Eye (tissue), 1 donor: ENCODE results near the gene UXS1.

Source experiments
- DNase-seq: peaks from one replicate; pipeline ENCODE4 v3.0.0-alpha.2; 2015

UXS1 gene

GRCh38 chr2:106073678-106074406 lies 120.3 kb downstream of the UXS1 start:
- DNase-seq = no peak

- DNase-seq = no peak
These were observed 123.9 kb downstream of the UXS1 start for GRCh38 chr2:106070181-106070580.

- peak; percentile 67 for DNase-seq
These were observed 125.7 kb downstream of the UXS1 start for GRCh38 chr2:106068451-106068850.

GRCh38 chr2:106065983-106066820 lies 127.9 kb downstream of the UXS1 start:
- DNase-seq = peak; percentile 80

- DNase-seq = peak; percentile 61
These were observed 128.7 kb downstream of the UXS1 start for GRCh38 chr2:106065268-106065982.

GRCh38 chr2:106063181-106063580 lies 130.9 kb downstream of the UXS1 start:
- DNase-seq = no peak

GRCh38 chr2:106062627-106063026 lies 131.5 kb downstream of the UXS1 start:
- peak; percentile 55 for DNase-seq

- no peak for DNase-seq
These were observed 132.3 kb downstream of the UXS1 start for GRCh38 chr2:106061611-106062349.

GRCh38 chr2:106059416-106060065 lies 134.6 kb downstream of the UXS1 start:
- DNase-seq = no peak

- no peak for DNase-seq
These were observed 135.5 kb downstream of the UXS1 start for GRCh38 chr2:106058469-106059137.

- no peak for DNase-seq
These were observed 136.9 kb downstream of the UXS1 start for GRCh38 chr2:106057206-106057605.

- DNase-seq = no peak
These were observed 139.0 kb downstream of the UXS1 start for GRCh38 chr2:106054880-106055655.

GRCh38 chr2:106054321-106054720 lies 139.8 kb downstream of the UXS1 start:
- no peak for DNase-seq

- DNase-seq = no peak
These were observed 140.5 kb downstream of the UXS1 start for GRCh38 chr2:106053581-106053980.

- DNase-seq = no peak
These were observed 141.0 kb downstream of the UXS1 start for GRCh38 chr2:106053116-106053515.

GRCh38 chr2:106044859-106045258 lies 149.2 kb downstream of the UXS1 start:
- no peak for DNase-seq

GRCh38 chr2:106044021-106044420 lies 150.1 kb downstream of the UXS1 start:
- no peak for DNase-seq
